ENCODE measurements around the gene PMP22. TPM values are rescaled to one million over a fixed set of nuclear protein-coding genes. Genes with fewer than 3 reads are reported as not detected.

Gene PMP22
- total RNA-seq, 1 donor, result 38.0 TPM

DNA sequence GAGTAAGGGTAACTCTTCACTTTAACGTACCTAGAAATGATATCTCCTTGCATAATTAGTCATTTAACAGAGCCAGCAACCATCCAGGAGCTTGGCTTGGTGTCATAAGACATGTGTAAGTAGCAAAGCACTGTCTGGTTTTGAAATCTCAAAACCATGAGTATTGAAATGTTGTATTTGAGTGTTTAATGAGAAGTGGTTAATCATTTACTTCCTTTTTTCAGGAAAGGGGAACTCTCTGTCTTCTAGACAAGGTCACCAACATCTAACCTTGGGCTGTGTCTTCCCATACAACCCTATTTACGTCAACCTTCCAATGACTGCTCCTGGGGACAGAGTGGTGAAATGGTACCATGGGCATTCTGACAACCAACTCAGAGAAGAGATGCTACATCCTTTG is 27.1 kb downstream of the PMP22 start:
- no peak for DNase-seq (ENCODE audit: low read depth)
- TF ChIP-seq, protein P1, sequence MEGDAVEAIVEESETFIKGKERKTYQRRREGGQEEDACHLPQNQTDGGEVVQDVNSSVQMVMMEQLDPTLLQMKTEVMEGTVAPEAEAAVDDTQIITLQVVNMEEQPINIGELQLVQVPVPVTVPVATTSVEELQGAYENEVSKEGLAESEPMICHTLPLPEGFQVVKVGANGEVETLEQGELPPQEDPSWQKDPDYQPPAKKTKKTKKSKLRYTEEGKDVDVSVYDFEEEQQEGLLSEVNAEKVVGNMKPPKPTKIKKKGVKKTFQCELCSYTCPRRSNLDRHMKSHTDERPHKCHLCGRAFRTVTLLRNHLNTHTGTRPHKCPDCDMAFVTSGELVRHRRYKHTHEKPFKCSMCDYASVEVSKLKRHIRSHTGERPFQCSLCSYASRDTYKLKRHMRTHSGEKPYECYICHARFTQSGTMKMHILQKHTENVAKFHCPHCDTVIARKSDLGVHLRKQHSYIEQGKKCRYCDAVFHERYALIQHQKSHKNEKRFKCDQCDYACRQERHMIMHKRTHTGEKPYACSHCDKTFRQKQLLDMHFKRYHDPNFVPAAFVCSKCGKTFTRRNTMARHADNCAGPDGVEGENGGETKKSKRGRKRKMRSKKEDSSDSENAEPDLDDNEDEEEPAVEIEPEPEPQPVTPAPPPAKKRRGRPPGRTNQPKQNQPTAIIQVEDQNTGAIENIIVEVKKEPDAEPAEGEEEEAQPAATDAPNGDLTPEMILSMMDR (IDR thresholded peaks at IDR 0.05; ENCODE audit: insufficient read depth, low read depth, low read length), result no peak
- H3K4me3 ChIP-seq (ENCODE audit: low read depth, low read length), result no peak overlapping the region

GRCh38 chr17:15237106-15237425 is 28.1 kb downstream of the PMP22 start:
- H3K4me3 ChIP-seq (ENCODE audit: low read depth, low read length), result no peak overlapping the region
- TF ChIP-seq, protein P1 (IDR thresholded peaks at IDR 0.05; ENCODE audit: insufficient read depth, low read depth, low read length), result no peak
- no peak for DNase-seq (ENCODE audit: low read depth)

DNA sequence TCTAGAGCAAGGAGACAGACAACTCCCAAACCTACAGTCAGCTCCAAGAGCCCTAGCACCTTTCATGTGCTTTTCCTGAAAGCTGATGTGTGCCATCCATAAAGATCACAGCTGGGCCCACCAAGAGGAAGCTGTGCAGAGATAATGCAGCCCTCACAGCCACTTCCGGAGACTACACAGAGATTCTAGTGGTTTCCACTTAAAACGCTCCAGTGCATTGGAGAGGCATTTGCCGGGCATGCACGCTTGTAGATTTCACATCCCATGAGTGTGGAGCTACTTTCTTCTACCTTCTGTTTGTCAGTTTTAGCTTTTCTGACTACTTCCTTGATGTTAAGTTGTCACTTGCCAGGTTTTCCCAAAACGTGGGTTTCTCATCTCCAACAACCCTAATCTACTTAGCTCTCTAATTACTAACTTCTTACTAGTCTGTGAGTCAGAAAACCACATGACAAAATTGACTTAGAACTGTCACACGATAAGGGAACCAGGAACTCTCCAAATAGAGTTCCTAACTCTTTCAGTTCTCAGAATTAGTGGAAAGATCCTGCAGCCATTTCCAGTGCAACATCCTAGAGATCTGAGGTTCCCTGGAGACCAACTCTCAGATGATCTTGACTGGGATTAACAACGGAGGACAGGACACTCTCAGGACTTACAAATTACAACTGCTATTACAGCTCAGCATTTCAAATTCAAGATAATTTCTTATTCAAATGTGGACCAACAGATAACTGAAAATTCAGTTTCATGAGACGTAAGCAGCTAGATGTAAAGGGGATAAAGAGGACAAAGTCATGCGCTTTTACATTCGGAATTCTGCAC is 28.6 kb downstream of the PMP22 start:
- no peak overlapping the region for H3K4me3 ChIP-seq (ENCODE audit: low read depth, low read length)
- TF ChIP-seq, protein P1 (IDR thresholded peaks at IDR 0.05; ENCODE audit: insufficient read depth, low read depth, low read length), result no peak
- no peak for DNase-seq (ENCODE audit: low read depth)

DNA sequence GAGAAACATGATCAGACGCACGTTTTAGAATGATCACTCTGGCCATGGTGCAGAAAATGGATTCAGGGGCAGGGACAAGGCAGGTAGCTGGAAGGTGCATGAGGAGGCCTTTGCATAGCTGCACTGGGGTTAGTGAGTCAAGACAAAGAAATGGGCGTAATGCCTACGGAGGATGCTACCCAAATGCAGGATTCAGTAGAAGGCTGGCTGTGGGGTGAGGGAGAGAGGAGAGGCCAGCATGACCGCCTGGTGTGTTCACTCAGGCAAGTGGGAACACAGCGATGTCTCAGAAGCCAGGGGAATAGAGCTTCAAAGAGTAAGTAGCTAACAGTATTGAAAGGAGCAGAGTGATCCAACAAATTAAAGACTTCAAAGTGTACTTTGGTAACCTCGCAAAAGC is 31.2 kb downstream of the PMP22 start:
- no peak for DNase-seq (ENCODE audit: low read depth)
- TF ChIP-seq, protein P1 (IDR thresholded peaks at IDR 0.05; ENCODE audit: insufficient read depth, low read depth, low read length), result no peak
- no peak overlapping the region for H3K4me3 ChIP-seq (ENCODE audit: low read depth, low read length)

DNA sequence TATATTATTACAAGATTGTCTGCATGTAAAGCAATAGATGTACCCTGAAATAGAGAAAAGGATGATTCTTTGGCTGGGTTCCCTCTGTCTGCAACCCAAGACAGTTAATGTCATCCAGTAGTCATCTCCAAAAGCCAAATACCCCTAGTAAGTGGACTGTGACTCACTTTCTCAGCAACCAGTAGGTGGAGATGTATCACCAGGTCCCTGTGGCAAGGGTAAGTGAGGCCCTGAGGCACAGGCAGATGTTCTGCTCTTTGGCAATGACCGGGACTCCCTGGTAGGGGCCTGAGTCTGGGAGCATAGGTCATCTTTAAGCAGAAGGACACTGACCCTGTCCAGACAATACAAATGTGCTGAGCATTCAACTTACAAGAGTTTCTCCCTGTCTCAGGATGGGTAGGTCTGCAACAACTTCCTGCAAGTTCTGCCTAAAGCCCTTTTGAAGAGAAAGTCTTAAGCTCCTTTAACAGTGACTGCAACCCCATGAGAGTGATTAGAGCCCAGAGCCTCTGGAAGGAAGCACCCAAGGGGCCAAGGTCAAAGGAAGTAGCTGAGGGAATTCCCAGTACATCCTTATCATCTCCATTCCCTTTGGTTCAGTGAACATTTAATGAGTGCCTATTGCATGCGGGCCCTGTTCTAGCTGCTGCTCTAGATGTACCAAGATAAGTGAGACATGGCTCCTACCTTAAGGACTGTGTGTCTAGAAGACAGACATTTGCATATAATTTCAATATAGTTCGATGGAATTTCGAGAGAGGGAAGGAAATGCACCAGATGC is 31.9 kb downstream of the PMP22 start:
- DNase-seq (ENCODE audit: low read depth), result peak; percentile 55
- no peak overlapping the region for H3K4me3 ChIP-seq (ENCODE audit: low read depth, low read length)
- TF ChIP-seq, protein P1 (IDR thresholded peaks at IDR 0.05; ENCODE audit: insufficient read depth, low read depth, low read length), result peak; percentile 44

DNA sequence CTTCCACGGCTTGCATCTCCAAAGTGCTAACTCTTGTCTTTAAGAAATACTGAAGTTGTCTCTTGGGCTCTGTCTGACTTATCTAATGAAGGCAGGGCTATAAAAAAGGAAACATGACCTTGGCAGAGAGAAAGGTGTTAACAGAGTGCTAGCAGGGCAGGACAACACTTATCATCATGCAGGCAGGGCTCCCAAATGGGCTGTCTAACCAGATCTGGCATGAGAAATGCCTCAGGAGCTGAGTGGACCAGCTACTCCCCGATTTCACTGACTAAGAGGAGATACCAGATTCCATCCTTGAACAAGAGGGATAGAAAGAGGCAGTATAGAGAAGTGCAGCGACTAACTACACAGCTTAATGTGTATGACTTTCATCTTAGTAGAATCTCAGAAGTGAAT is 32.6 kb downstream of the PMP22 start:
- H3K4me3 ChIP-seq (ENCODE audit: low read depth, low read length), result no peak overlapping the region
- no peak for DNase-seq (ENCODE audit: low read depth)
- TF ChIP-seq, protein P1 (IDR thresholded peaks at IDR 0.05; ENCODE audit: insufficient read depth, low read depth, low read length), result no peak

All from fibroblast of villous mesenchyme (primary cell).